Gastrocnemius medialis (tissue), 4 donors: ENCODE results near the gene GPR32.
"Not testable (repeated sequence)": the region's sequence is repeated elsewhere in the genome, so short reads cannot be mapped to it uniquely, and the experiment has no call there.

Experiments
- CTCF ChIP-seq, 5 experiments: fragments of 450-650 bp in 3 of 5; fragments of 200-600 bp in 2 of 5; sonication (generic) in 2 of 5; IDR thresholded peaks in 4 of 5; conservative IDR thresholded peaks in 1 of 5; 1 replicate in 4 of 5; 2 replicates in 1 of 5; pipeline ENCODE4 v1.5.1; 2016 to 2019; ENCODE audit warnings: antibody characterized with exemption in 5 of 5, mild to moderate bottlenecking in 3 of 5, moderate library complexity in 3 of 5
- POLR2A ChIP-seq, 2 donors: fragments of 450-650 bp; IDR thresholded peaks; one replicate each; pipeline ENCODE4 v1.6.1; 2017; ENCODE audit warnings: antibody characterized with exemption in 2 of 2, mild to moderate bottlenecking in 2 of 2, moderate library complexity in 2 of 2

GRCh38 chr19:50763521-50763920 lies 6.7 kb upstream of the GPR32 start:
- TF ChIP-seq CTCF (IDR thresholded peaks at IDR 0.05 in 4 of 5, conservative IDR thresholded peaks at IDR 0.05 in 1 of 5); POLR2A (IDR thresholded peaks at IDR 0.05): not testable (repeated sequence)
